Measurements from ENCODE around the gene CACNA1B. TPM values are rescaled to one million over a fixed set of nuclear protein-coding genes. Genes with fewer than 3 reads are reported as not detected.

CACNA1B gene
- total RNA-seq, 3 donors from 2014 or later: 0.12 to 1.7 (median 0.22) TPM

DNA sequence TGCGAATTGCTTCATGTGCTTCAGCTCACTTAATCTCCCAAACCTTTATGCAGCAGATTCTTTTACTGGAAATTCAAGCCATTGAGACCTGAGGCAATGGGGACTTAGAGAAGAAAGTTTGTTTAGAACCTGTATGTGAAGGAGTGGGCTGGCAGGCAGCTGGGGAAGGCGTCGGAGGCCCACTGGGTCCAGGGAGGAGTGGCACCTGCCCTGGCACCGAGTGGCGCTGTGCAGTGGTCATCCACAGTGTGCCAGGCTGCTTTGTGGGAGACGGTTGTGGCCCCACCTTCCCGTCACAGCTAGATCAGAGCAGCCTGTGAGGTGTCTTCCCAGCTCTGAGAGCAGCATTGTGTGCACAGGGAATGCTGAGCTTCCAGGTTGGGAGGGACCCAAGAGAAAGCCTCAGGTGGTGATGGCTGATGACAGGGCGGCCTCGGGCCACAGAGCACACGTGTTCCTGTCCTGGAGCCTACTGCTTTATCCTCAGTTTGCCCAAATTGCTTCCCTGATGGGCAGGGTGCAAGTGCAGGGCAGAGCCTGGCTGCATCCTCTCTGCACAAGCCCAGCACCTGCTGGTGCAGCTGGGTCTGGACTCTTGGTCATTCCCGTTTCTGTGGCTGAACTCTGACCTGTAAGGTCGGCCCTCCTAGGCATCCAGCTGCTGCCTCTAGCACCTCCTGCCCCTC, 175.2 kb downstream of the CACNA1B start:
- H3K36me3 ChIP-seq (ENCODE audit: low read depth): no peaks in the 10 kb centered on the region
- TF ChIP-seq, protein P1, sequence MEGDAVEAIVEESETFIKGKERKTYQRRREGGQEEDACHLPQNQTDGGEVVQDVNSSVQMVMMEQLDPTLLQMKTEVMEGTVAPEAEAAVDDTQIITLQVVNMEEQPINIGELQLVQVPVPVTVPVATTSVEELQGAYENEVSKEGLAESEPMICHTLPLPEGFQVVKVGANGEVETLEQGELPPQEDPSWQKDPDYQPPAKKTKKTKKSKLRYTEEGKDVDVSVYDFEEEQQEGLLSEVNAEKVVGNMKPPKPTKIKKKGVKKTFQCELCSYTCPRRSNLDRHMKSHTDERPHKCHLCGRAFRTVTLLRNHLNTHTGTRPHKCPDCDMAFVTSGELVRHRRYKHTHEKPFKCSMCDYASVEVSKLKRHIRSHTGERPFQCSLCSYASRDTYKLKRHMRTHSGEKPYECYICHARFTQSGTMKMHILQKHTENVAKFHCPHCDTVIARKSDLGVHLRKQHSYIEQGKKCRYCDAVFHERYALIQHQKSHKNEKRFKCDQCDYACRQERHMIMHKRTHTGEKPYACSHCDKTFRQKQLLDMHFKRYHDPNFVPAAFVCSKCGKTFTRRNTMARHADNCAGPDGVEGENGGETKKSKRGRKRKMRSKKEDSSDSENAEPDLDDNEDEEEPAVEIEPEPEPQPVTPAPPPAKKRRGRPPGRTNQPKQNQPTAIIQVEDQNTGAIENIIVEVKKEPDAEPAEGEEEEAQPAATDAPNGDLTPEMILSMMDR (IDR thresholded peaks at IDR 0.05): no peak
- DNase-seq: no peak
- no peaks in the 10 kb centered on the region for H3K9me3 ChIP-seq
- intact Hi-C loops (cut with DNase I, micrococcal nuclease): no loop called here
- no peak overlapping the region for H3K4me3 ChIP-seq
- no peak for ATAC-seq
- H3K4me1 ChIP-seq (ENCODE audit: low read depth): no peaks in the 10 kb centered on the region

DNA sequence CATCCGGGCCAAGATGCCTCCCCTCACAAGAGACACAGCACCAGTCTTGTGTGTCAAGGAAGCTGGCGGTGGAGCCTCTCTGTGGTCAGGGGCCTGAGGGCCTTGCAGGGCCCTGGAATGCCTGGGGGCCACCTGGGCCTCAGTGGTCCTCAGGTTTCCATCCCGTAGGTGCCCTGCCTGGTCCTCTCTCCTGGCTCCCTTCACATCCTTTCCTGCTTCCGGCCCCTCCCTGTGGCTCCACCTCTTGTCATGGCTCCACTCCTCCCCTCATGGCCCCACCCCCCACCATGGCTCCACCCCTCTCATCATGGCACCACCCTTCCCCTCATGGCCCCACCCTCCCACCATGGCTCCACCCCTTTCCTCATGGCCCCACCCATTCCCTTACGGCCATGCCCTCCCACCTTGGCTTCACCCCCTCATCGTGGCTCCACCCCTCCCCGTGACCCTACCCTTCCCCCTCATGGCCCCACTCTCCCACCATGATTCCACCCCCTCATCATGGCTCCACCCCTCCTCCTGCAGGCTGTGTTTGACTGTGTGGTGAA, 175.8 kb downstream of the CACNA1B start:
- ATAC-seq (peak; percentile 55), DNase-seq (no peak)
- Histone ChIP-seq H3K36me3 (ENCODE audit: low read depth) (no peaks in the 10 kb centered on the region), H3K9me3 (no peaks in the 10 kb centered on the region), H3K4me3 (no peak overlapping the region), H3K4me1 (ENCODE audit: low read depth) (no peaks in the 10 kb centered on the region)
- intact Hi-C loops (cut with DNase I, micrococcal nuclease): no loop called here
- TF ChIP-seq, protein P1 (IDR thresholded peaks at IDR 0.05): no peak

DNA sequence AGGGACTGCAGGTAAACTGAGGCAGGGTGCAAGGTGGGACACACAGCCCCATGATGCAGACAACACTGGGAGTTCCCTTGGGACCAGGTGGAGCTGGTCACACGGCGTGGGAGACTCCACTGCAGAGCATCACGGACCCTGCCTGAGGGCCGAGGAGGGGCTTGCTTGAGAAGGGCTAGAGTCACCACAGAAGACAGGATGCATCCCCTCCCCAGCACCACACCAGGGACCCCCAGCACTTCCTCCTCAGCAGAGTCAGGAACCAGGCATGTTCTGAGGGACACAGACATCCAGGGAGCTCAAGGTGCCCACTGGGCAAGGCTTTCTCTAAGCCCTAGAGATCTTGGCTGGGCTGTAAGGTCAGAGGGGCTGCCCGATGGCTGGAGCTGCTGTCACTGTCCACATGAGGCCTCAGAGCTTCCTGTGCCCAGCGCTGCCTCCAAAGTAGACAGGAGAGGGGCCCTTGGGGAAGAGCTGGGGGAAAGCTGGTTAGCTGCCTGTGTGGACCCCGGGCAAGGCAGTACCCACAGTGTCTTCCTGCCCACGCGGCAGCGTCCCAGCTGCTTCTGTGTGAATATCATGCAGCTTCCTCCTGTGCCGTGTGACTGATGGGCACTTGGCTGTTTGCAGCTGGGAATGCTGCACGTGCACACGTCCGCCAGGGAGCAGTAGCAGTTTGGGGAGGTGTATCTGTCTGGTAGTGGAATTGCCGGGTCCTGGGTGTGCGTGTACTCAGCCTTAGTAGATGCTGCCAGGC, 176.6 kb downstream of the CACNA1B start:
- no peaks in the 10 kb centered on the region for H3K4me1 ChIP-seq (ENCODE audit: low read depth)
- TF ChIP-seq, protein P1 (IDR thresholded peaks at IDR 0.05): no peak
- H3K36me3 ChIP-seq (ENCODE audit: low read depth): no peaks in the 10 kb centered on the region
- H3K4me3 ChIP-seq: no peak overlapping the region
- DNase-seq: no peak
- ATAC-seq: no peak
- no peaks in the 10 kb centered on the region for H3K9me3 ChIP-seq
- intact Hi-C loops (cut with DNase I, micrococcal nuclease): no loop called here

DNA sequence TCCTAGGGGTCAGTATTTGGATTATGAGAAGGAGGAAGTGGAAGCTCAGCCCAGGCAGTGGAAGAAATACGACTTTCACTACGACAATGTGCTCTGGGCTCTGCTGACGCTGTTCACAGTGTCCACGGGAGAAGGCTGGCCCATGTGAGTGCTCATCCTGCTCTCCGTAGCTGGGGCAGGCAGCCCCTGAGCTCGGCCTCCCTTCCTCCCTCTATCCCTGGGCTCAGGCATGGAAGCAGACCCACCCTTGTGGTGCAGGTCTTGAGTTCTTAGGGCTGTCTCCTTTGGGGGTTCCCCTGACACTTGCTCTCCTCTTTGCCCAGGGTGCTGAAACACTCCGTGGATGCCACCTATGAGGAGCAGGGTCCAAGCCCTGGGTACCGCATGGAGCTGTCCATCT, 180.1 kb downstream of the CACNA1B start:
- Histone ChIP-seq H3K4me3 (no peak overlapping the region), H3K9me3 (no peaks in the 10 kb centered on the region), H3K4me1 (ENCODE audit: low read depth) (no peaks in the 10 kb centered on the region), H3K36me3 (ENCODE audit: low read depth) (no peaks in the 10 kb centered on the region)
- DNase-seq (no peak), ATAC-seq (no peak)
- intact Hi-C loops (cut with DNase I, micrococcal nuclease): no loop called here
- TF ChIP-seq, protein P1 (IDR thresholded peaks at IDR 0.05): no peak

DNA sequence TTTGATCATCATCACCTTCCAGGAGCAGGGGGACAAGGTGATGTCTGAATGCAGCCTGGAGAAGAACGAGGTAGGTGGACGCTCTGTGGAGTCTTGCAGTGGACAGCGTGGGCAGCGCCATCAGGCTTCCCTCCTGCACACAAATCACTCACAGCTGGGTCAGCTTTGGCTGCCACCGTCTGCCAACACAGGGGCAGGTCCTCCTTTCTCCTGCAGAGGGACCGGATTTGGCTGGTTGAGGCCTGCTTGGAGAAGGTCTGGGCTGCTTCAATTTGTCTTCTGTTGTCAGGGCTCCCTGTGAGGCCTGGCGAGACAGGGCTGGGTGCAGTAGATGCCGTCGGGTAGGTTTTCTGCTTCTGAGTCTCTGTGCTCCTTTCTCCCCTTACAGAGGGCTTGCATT, 180.6 kb downstream of the CACNA1B start:
- no peaks in the 10 kb centered on the region for H3K36me3 ChIP-seq (ENCODE audit: low read depth)
- no peak overlapping the region for H3K4me3 ChIP-seq
- DNase-seq (no peak), ATAC-seq (no peak)
- intact Hi-C loops (cut with DNase I, micrococcal nuclease): no loop called here
- H3K4me1 ChIP-seq (ENCODE audit: low read depth): no peaks in the 10 kb centered on the region
- TF ChIP-seq, protein P1 (IDR thresholded peaks at IDR 0.05): no peak
- H3K9me3 ChIP-seq: no peaks in the 10 kb centered on the region

Data from mucosa of descending colon (tissue), 3 donors.